Occipital lobe (tissue), 2 donors: ENCODE data around the gene SLC49A3. TPM values are rescaled to one million over a fixed set of nuclear protein-coding genes. Genes with fewer than 3 reads are reported as not detected.
"Not testable (repeated sequence)": the region's sequence is repeated elsewhere in the genome, so short reads cannot be mapped to it uniquely, and the experiment has no call there.

Experiments used
- DNase-seq: peaks from one replicate; lab custom pipeline; 2025; lab: John Stamatoyannopoulos, UW
- total RNA-seq: library from RNA; depleted of rRNA; stranded (reverse); fragments of >200 nt; gene quantifications from one replicate; pipeline ENCODE4 v1.2.3, GENCODE V29; 2014

Gene SLC49A3
- total RNA-seq, 1 donor from 2014 or later: 0.62 TPM

DNA sequence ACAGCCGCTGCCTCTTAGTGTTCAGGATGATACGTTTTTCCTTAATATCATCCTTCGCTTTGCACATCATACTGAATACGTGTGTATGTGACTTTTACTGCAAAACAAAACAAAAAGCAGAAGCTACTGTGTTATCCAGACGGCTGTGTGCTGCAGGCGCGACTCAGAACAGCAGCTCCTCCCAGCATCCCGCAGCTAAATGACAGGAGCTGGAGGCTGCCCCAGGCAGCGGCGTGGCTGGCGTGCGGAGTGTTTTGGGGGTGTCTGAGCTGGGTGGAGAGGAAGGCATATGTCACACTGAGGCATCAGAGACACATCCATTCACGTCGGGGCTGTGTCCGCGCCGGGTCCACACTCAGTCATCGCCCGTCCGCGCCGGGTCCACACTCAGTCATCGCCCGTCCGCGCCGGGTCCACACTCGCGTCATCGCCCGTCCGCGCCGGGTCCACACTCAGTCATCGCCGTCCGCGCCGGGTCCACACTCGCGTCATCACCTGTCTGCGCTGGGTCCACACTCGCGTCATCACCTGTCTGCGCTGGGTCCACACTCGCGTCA, 33.3 kb upstream of the SLC49A3 start:
- DNase-seq: no peak

- DNase-seq: peak; percentile 31
Observed at GRCh38 chr4:721261-722168, 32.6 kb upstream of the SLC49A3 start.

GRCh38 chr4:720111-720860, 31.3 kb upstream of the SLC49A3 start:
- DNase-seq: no peak

- no peak for DNase-seq
Observed at GRCh38 chr4:718460-718859, 29.5 kb upstream of the SLC49A3 start.

DNA sequence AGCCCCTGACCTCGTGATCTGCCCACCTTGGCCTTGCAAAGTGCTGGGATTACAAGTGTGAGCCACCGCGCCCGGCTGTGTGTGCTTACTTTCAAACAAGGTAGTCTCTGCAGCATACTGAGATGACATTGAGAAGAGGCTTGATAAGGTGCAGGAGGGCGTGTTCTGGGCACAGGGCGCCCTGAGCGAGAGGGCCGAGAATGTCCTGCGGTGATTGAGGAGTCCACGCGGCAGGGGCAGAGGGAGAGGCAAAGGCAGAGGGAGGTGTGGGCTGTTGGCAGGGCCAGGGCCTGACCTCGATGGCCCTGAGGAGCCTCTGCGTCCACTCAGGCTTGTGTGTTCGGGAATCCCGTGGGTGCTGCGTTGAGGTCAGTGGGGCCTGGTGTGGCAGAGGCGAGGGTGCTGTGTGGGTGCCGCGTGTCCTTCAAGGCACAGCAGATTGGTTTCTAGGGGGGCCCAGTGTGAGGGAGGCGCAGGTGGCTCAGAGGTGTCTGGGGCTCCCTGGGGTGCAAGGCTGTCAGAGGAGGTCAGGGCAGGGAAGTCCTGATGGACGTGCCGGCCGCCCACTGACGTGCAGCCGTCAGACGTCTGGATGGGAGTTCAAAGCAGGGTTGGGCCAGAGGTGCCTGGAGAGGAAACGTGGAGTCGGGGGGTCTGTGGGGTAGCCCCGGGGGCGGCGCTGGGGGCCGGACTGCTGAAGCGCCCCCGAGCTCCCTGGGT, 28.8 kb upstream of the SLC49A3 start:
- DNase-seq: no peak

DNA sequence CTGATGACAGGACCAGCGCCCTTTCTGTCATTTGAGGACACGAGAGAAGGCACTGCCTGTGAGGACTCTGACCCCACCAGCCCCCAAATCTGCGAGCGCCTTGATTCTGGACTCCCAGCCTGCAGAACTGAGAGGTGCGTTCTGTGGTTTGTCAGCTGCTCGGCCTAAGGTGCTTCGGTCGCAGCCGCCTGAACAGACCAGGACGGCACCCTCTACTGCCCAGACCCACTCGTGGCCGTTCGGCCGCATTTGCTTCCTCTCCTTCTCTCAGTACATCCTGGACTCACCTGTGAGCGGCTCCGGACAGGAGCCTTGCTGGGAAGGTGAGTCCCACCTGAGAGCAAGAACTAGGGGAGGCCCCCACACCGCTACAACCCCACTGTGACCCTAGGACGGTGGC, 25.1 kb upstream of the SLC49A3 start:
- DNase-seq: no peak

- no peak for DNase-seq
Observed at GRCh38 chr4:712916-713632, 24.1 kb upstream of the SLC49A3 start.

DNA sequence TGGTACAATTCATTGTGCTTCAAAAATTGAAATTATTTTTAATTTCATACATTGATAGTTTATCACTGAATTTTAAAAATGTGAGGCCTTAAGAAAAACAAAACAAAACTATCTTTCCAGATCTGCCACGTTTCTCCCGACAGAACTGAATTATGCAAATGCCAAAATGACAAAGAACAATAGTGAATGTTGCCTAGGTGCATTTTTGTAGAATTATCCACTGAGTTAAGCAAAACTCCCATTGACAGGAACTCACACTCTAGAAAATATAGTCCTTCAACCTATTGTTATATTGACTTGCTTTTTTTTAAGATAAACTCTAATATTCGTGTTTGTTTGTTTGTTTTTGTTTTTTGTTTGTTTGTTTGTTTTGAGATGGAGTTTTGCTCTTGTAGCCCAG, 23.1 kb upstream of the SLC49A3 start:
- DNase-seq: no peak

GRCh38 chr4:710916-711315, 22.0 kb upstream of the SLC49A3 start:
- DNase-seq: no peak

GRCh38 chr4:710116-710515, 21.2 kb upstream of the SLC49A3 start:
- DNase-seq: no peak

GRCh38 chr4:709348-709747, 20.4 kb upstream of the SLC49A3 start:
- DNase-seq: no peak

GRCh38 chr4:708631-708933, 19.6 kb upstream of the SLC49A3 start:
- DNase-seq: no peak

GRCh38 chr4:707929-708630, 19.1 kb upstream of the SLC49A3 start:
- DNase-seq: no peak

DNA sequence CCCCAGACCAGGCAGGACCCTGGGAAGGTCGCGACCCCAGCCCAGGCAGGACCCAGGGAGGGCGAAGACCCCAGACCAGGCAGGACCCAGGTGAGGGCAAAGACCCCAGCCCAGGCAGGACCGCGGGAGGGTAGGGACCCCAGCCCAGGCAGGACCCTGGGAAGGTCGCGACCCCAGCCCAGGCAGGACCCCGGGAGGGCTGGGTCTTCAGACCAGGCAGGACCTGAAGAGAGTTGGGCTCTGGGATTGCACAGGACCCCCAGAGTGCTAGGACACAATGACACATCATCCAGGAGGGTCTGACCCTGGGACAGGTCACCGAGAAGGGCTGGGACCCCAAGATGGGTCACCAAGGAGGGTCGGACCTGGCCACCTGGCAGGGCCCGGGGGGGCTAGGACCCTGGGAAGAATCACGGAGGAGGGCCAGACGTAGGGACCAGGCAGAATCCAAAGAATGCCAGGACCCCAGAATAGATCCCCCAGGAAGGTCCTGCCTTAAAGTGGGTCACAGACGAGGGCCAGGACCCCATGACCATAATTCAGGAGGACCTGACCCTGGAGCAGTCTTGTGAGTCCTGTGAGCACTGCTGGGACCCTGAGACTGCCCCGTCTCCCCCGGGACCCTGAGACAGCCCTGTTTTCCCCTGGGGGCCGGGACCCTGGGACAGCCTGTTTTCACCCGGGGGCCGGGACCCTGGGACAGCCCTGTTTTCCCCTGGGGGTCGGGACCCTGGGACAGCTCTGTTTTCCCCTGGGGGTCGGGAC, 18.1 kb upstream of the SLC49A3 start:
- no peak for DNase-seq

- not testable (repeated sequence) for DNase-seq
Observed at GRCh38 chr4:706083-706633, 17.2 kb upstream of the SLC49A3 start.

DNA sequence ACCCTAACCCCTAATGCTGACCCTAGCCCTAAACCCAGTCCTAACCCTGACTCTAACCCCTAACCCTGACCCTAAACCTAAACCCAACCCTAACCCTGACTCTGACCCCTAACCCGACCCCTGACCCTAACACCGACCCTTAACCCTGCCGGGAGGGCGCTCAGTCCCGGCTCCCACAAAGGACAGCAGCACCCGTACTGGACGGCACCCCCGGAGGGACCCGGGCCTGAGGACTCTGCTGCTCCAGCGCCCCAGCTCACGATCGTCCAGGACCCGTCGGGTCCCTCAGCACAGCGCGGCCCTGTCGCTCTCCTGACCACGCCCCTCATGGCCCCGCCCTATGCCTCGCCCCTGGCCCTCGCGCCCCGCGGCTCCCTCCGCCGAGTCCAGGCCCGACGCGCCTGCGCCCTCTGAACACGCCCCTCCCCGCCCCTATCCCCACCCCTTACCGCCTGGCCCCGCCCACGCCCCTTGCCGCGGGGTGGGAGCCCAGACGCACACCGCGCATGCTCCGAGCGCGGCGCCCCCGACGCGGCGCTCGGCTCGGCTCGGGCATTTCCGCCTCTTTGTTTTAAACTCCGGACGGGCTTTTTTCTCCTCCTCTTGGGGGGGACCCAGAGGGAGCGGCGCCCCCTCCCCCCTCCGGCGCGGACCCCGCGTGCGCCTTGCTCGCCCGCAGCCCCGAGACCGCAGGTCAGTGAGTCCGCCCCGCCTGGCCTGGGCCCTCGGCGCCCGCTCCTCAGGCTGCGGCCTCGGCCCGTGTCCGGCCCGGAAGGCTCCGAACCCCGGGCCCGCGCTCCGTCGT, 16.5 kb upstream of the SLC49A3 start, which contains the start of gene PCGF3:
TSS of gene PCGF3 (plus strand) at position 555 of the 805 bp plus-strand sequence. CDS start 27,849 bp downstream, outside the sequence.
- peak; percentile 95 for DNase-seq

DNA sequence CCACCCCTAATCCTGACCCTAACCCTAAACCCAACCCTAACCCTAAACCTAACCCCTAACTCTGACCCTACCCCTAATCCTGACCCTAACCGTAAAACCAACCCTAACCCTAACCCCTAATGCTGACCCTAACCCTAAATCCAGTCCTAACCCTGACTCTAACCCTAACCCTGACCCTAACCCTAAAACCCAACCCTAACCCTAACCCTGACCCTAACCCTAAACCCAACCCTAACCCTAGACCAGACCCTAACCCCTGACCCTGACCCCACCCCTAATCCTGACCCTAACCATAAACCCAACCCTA, 16.0 kb upstream of the SLC49A3 start:
- no peak for DNase-seq

DNA sequence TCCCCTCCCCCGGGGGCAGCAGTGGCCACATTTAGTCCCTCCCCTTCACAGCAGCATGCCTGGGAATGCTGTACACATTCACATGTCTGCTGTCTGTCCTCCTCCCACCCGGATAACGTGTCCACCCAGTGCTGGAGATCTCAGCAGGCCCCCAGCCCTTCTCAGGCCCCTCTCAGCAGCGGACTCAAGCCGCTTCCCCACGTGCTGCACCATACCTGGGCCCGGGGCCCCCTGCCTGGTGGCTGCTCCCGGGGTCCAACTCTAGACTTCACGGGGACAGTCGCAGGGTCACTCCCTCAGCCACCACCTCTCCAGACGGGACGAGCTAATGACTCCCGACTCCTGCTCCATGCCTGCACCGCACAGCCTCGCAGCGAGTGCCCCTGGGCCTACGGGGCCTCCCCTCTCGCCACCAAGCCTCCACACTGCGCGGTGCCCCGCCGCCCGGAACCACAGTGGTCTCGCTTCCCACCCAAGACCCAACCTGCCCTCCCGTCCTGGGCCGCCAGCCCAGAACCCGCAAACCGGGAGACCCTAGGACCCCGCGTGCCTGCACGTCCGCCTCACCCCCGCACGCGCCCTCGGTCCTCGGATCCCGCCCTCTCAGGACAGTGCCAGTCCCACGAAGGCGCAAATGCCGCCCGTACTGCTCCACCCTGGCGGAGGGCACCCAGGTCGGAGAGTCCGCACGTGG, 15.4 kb upstream of the SLC49A3 start:
- no peak for DNase-seq
